HG02870 (cell line): ENCODE results near the gene NHP2.

Experiments used
- ATAC-seq: cut with Tn5 transposase; IDR thresholded peaks from one replicate; pipeline ENCODE4 v1.9.1; 2021; ENCODE audit warnings: mild to moderate bottlenecking, moderate library complexity; ENCODE audit not compliant: unreplicated experiment

NHP2 gene

GRCh38 chr5:178115136-178115813 is 38.4 kb downstream of the NHP2 start:
- ATAC-seq = no peak

GRCh38 chr5:178114325-178115135 is 39.2 kb downstream of the NHP2 start:
- ATAC-seq = no peak

GRCh38 chr5:178113841-178114324 is 39.8 kb downstream of the NHP2 start:
- ATAC-seq = no peak

- ATAC-seq = no peak
Observed at GRCh38 chr5:178113141-178113787, 40.4 kb downstream of the NHP2 start, which contains the start of gene N4BP3. N4BP3 (plus strand) TSS chr5:178113532; CDS start chr5:178119584, 6,052 bp downstream.

- ATAC-seq = no peak
Observed at GRCh38 chr5:178112545-178112944, 41.1 kb downstream of the NHP2 start.

- ATAC-seq = no peak
Observed at GRCh38 chr5:178111925-178112324, 41.8 kb downstream of the NHP2 start.

- no peak for ATAC-seq
Observed at GRCh38 chr5:178110511-178110910, 43.2 kb downstream of the NHP2 start.

- ATAC-seq = no peak
Observed at GRCh38 chr5:178108966-178109365, 44.7 kb downstream of the NHP2 start.

GRCh38 chr5:178108446-178108845 is 45.2 kb downstream of the NHP2 start:
- ATAC-seq = no peak

GRCh38 chr5:178107756-178108310 is 45.9 kb downstream of the NHP2 start:
- ATAC-seq = no peak

GRCh38 chr5:178106556-178107239 is 47.0 kb downstream of the NHP2 start:
- ATAC-seq = no peak

- no peak for ATAC-seq
Observed at GRCh38 chr5:178106086-178106485, 47.6 kb downstream of the NHP2 start.

GRCh38 chr5:178104492-178104891 is 49.2 kb downstream of the NHP2 start:
- ATAC-seq = no peak

GRCh38 chr5:178103612-178104011 is 50.1 kb downstream of the NHP2 start:
- ATAC-seq = no peak
